PC-9 (cell line): ENCODE data around the gene ADAMTSL5. TPM values are rescaled to one million over a fixed set of nuclear protein-coding genes. Genes with fewer than 3 reads are reported as not detected.

ENCODE experiments used
- BruUV-seq: library from RNA; stranded (reverse); fragments of 400-500 nt; replicated peaks from 2 replicates; lab custom pipeline; 2021; lab: Mats Ljungman, UMichigan
- CTCF ChIA-PET: fragments of 300-600 bp; sonication (Branson Sonifier 250); formaldehyde crosslinking; loops from one replicate; lab custom pipeline; 2022; ENCODE audit warnings: antibody characterized with exemption; lab: Charles Lee
- POLR2A ChIA-PET: fragments of 300-600 bp; sonication (Branson Sonifier 250); formaldehyde crosslinking; loops from one replicate; lab custom pipeline; 2022; ENCODE audit warnings: antibody characterized with exemption; ENCODE audit not compliant: unreplicated experiment; lab: Charles Lee
- DNase-seq, 2 experiments: peaks; one replicate each; pipeline versions ENCODE4 v3.0.0 to v3.0.0-alpha.2; 2015 to 2022; ENCODE audit warnings: mixed read lengths in 1 of 2
- H2AFZ ChIP-seq: fragments of 200-600 bp; sonication (generic); 2 replicates; pipeline ENCODE4 v1.8.1; 2017; ENCODE audit warnings: antibody characterized with exemption
- H3F3A ChIP-seq: fragments of 200-600 bp; sonication (generic); 2 replicates; pipeline ENCODE4 v1.8.1; 2017; ENCODE audit warnings: antibody characterized with exemption, mild to moderate bottlenecking, low read depth; ENCODE audit not compliant: insufficient read depth
- H3K27ac ChIP-seq: fragments of 200-600 bp; sonication (generic); 2 replicates; pipeline ENCODE4 v1.6.1; 2016; ENCODE audit warnings: mixed run types
- H3K27me3 ChIP-seq: fragments of 200-600 bp; sonication (generic); 2 replicates; pipeline ENCODE4 v1.6.1; 2016; ENCODE audit warnings: low read depth, mixed run types; ENCODE audit not compliant: insufficient read depth
- H3K36me3 ChIP-seq: fragments of 200-600 bp; sonication (generic); 2 replicates; pipeline ENCODE4 v1.6.1; 2016; ENCODE audit warnings: low read depth, mixed run types
- H3K4me1 ChIP-seq: fragments of 200-600 bp; sonication (generic); replicated peaks from 2 replicates; pipeline ENCODE4 v1.6.1; 2016; ENCODE audit warnings: mixed run types; ENCODE audit not compliant: insufficient read depth
- H3K4me2 ChIP-seq: fragments of 200-600 bp; sonication (generic); 2 replicates; pipeline ENCODE4 v1.6.1; 2017; ENCODE audit warnings: mixed run types
- H3K4me3 ChIP-seq: fragments of 200-600 bp; sonication (generic); 2 replicates; pipeline ENCODE4 v1.6.1; 2016; ENCODE audit warnings: mixed run types
- H3K79me2 ChIP-seq: fragments of 200-600 bp; sonication (generic); 2 replicates; pipeline ENCODE4 v1.6.1; 2017; ENCODE audit warnings: low read depth, mixed run types
- H3K9me2 ChIP-seq: fragments of 200-600 bp; sonication (generic); 2 replicates; pipeline ENCODE4 v1.8.1; 2017; ENCODE audit warnings: mild to moderate bottlenecking; ENCODE audit not compliant: insufficient read depth
- H3K9me3 ChIP-seq: fragments of 200-600 bp; sonication (generic); 2 replicates; pipeline ENCODE4 v1.8.1; 2016; ENCODE audit warnings: low read depth; ENCODE audit not compliant: insufficient read depth
- H4K20me1 ChIP-seq: fragments of 200-600 bp; sonication (generic); 2 replicates; pipeline ENCODE4 v1.8.1; 2017; ENCODE audit not compliant: insufficient read depth
- EZH2 ChIP-seq: fragments of 200-600 bp; sonication (generic); IDR thresholded peaks from 2 replicates; pipeline ENCODE4 v1.8.0; 2017; ENCODE audit warnings: antibody characterized with exemption, low read depth
- intact Hi-C: fragments of 100-400 bp; cut with micrococcal nuclease; formaldehyde crosslinking; loops from one replicate; pipeline ENCODE4 v1.10.0; 2022; ENCODE audit not compliant: unreplicated experiment
- total RNA-seq: library from RNA; stranded (reverse); gene quantifications from 2 replicates; pipeline ENCODE4 v1.2.3, GENCODE V29; 2021
- TF ChIP-seq, protein P1 (sequence below): fragments of 200-600 bp; sonication (generic); conservative IDR thresholded peaks from 2 replicates; pipeline ENCODE4 v1.6.1; 2017; ENCODE audit warnings: mixed run types, antibody characterized with exemption, mild to moderate bottlenecking, moderate library complexity

The ADAMTSL5 gene
- total RNA-seq, 1 experiment from 2014 or later, result 13.6 TPM

DNA sequence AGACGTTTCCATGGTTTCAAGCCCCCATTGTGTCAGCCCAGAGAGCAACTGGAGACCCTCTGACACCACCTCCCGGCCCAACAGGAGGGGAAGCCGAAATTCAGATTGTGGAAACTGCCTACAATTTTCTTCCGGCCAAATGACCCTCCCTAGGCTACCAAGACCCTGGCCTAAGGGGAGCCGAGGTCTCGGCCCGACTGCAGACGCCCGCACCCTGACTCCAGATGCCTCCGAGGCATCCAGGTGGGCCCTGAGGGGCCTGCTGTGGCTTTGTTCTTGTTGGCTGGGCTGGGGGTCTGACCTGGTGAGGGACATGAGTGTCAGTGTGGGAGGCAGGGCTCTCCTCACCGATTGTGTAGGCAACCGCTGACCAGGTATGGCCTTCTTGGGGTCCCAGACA lies 45.7 kb upstream of the ADAMTSL5 start:
- no peaks in the 10 kb centered on the region for H3K79me2 ChIP-seq
- CTCF ChIA-PET, result no interaction called here
- POLR2A ChIA-PET, result no interaction called here

DNA sequence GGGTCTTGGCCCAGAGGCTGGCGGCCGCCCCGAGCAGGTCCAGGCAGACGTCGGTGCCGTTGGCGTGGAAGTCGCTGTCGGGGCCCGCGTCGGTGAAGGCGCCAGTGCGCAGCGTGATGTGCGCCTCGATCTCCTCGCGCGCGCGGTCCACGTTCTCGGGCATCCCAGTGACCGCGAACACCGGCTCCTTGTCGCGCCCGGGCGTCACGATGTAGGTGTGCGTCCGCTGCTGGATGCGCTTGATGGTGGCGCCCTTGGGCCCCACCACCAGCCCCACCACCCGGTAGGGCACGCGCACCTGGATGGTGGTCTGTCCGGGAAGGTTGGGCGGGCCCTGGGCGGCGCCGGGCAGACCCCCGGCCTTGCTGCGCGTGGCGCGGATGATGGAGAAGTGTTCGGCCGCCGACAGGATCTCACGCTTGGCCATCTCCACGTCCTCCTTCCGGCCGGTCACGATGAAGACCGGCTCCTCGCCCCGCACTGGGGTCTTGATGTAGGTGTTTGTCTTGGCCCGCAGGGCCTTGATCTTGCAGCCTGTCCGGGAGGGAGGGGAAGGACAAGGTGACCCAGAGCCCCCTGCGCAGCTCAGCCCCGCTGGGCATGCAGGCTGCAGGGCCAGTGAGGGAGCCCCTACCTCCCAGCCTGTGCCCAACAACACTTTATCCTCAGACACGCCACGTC lies 43.7 kb upstream of the ADAMTSL5 start:
- DNase-seq, result no peak
- no peaks in the 10 kb centered on the region for H3K4me1 ChIP-seq
- no peaks in the 10 kb centered on the region for H3K36me3 ChIP-seq
- H3K4me2 ChIP-seq, result no peak overlapping the region
- H2AFZ ChIP-seq, result no peak overlapping the region
- intact Hi-C loops, result no loop called here
- CTCF ChIA-PET, result no interaction called here
- no peaks in the 10 kb centered on the region for H3K9me3 ChIP-seq
- H3K4me3 ChIP-seq, result no peak overlapping the region
- no peaks in the 10 kb centered on the region for H3K79me2 ChIP-seq
- H3K27me3 ChIP-seq, result no peaks in the 10 kb centered on the region
- POLR2A ChIA-PET, result no interaction called here
- no peaks in the 10 kb centered on the region for H3F3A ChIP-seq
- H3K9me2 ChIP-seq, result no peaks in the 10 kb centered on the region
- no TSS peak for BruUV-seq
- TF ChIP-seq EZH2, result no peak
- TF ChIP-seq, protein P1, sequence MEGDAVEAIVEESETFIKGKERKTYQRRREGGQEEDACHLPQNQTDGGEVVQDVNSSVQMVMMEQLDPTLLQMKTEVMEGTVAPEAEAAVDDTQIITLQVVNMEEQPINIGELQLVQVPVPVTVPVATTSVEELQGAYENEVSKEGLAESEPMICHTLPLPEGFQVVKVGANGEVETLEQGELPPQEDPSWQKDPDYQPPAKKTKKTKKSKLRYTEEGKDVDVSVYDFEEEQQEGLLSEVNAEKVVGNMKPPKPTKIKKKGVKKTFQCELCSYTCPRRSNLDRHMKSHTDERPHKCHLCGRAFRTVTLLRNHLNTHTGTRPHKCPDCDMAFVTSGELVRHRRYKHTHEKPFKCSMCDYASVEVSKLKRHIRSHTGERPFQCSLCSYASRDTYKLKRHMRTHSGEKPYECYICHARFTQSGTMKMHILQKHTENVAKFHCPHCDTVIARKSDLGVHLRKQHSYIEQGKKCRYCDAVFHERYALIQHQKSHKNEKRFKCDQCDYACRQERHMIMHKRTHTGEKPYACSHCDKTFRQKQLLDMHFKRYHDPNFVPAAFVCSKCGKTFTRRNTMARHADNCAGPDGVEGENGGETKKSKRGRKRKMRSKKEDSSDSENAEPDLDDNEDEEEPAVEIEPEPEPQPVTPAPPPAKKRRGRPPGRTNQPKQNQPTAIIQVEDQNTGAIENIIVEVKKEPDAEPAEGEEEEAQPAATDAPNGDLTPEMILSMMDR, result no peak
- no peak overlapping the region for H3K27ac ChIP-seq
- no peaks in the 10 kb centered on the region for H4K20me1 ChIP-seq

More for the DNA sequence above, 45.7 kb upstream of the ADAMTSL5 start:
- no peaks in the 10 kb centered on the region for H3K27me3 ChIP-seq
- no TSS peak for BruUV-seq
- no peak overlapping the region for H3K4me2 ChIP-seq
- no peaks in the 10 kb centered on the region for H3F3A ChIP-seq
- H3K9me2 ChIP-seq, result no peaks in the 10 kb centered on the region
- no peaks in the 10 kb centered on the region for H4K20me1 ChIP-seq
- no peak for DNase-seq
- no peak overlapping the region for H3K4me3 ChIP-seq
- TF ChIP-seq EZH2, result no peak
- TF ChIP-seq, protein P1, result no peak
- H3K36me3 ChIP-seq, result no peaks in the 10 kb centered on the region
- intact Hi-C loops, result no loop called here
- no peaks in the 10 kb centered on the region for H3K4me1 ChIP-seq
- H3K27ac ChIP-seq, result no peak overlapping the region
- H3K9me3 ChIP-seq, result no peaks in the 10 kb centered on the region
- H2AFZ ChIP-seq, result no peak overlapping the region

DNA sequence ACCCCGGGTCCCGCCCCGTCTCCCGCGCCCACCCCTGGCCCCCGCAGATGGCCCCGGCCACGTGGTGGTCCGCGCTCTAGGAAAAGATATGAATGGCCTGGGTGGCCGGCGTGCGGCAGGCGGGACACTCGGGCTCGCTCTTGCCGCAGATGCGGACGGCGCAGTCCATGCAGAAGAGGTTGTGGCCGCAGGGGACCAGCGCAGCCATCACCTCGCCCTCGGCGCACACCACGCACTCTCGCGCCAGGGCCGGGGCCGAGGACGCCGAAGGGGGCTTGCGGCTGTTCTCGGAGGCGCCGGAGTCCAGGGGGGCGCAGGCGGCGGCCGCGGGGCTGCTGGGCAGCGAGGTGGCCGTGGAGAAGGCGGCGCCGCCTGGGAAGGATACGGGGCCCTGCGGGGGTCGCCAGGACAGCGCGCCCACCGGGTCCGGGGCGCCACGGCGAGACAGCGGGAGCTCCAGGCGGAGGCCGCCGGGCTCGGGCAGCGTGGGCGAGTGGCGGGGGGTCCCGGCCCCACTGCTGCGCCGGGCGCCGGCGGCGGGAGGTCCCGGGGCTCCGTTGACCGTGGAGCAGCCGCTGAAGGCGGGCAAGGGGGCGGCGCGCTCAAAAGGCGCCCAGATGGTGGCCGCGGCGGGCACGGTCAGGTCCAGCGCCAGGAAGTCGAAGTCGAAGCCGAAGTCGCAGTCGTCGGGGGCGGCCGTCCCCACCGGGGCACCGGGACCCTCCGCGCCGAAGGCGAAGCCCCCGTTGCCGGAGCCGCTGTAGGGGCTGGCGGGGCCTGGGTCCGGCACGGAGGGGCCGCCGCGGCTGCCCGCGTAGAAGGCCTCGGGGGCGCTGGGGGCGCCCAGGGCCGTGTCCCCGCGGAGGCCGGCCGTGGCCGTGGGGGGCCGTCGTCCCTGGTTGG lies 42.9 kb upstream of the ADAMTSL5 start:
- no peak for DNase-seq
- H3K4me2 ChIP-seq, result no peak overlapping the region
- H3K27me3 ChIP-seq, result no peaks in the 10 kb centered on the region
- no peak overlapping the region for H3K4me3 ChIP-seq
- H3K79me2 ChIP-seq, result no peaks in the 10 kb centered on the region
- no peaks in the 10 kb centered on the region for H3F3A ChIP-seq
- H2AFZ ChIP-seq, result no peak overlapping the region
- ChIA-PET POLR2A (no interaction called here), CTCF (no interaction called here)
- intact Hi-C loops, result no loop called here
- no peak overlapping the region for H3K27ac ChIP-seq
- no peaks in the 10 kb centered on the region for H3K9me2 ChIP-seq
- H3K4me1 ChIP-seq, result no peaks in the 10 kb centered on the region
- BruUV-seq, result no TSS peak
- H3K36me3 ChIP-seq, result no peaks in the 10 kb centered on the region
- H4K20me1 ChIP-seq, result no peaks in the 10 kb centered on the region
- H3K9me3 ChIP-seq, result no peaks in the 10 kb centered on the region
- no peak for TF ChIP-seq EZH2
- TF ChIP-seq, protein P1, result no peak
